Hepatocyte (in vitro differentiated cells): ENCODE data around the gene ACAN. TPM values are rescaled to one million over a fixed set of nuclear protein-coding genes. Genes with fewer than 3 reads are reported as not detected.
A peak's percentile ranks its signal among the peaks of the same experiment; 100 is the strongest.

Experiments used
- DNase-seq: peaks from one replicate; pipeline ENCODE4 v3.0.0-alpha.2; 2016; ENCODE audit warnings: low spot score
- H2AFZ ChIP-seq: fragments of 200-600 bp; sonication (generic); 2 replicates; pipeline ENCODE4 v1.6.0; 2016; ENCODE audit warnings: antibody characterized with exemption, mild to moderate bottlenecking
- H3K27ac ChIP-seq: fragments of 200-600 bp; sonication (generic); 2 replicates; pipeline ENCODE4 v1.5.1; 2016; ENCODE audit warnings: mild to moderate bottlenecking
- H3K27me3 ChIP-seq: fragments of 200-600 bp; sonication (generic); 2 replicates; pipeline ENCODE4 v1.6.1; 2016
- H3K36me3 ChIP-seq: fragments of 200-600 bp; sonication (generic); replicated peaks from 2 replicates; pipeline ENCODE4 v1.5.1; 2016; ENCODE audit warnings: low read depth; ENCODE audit not compliant: insufficient read depth
- H3K4me1 ChIP-seq: fragments of 200-600 bp; sonication (generic); 2 replicates; pipeline ENCODE4 v1.5.1; 2016; ENCODE audit warnings: mild to moderate bottlenecking, moderate library complexity; ENCODE audit not compliant: insufficient read depth
- H3K4me2 ChIP-seq: fragments of 200-600 bp; sonication (generic); 2 replicates; pipeline ENCODE4 v1.6.0; 2016
- H3K4me3 ChIP-seq: fragments of 200-600 bp; sonication (generic); 2 replicates; pipeline ENCODE4 v1.5.1; 2016; ENCODE audit warnings: mild to moderate bottlenecking
- H3K79me2 ChIP-seq: fragments of 200-600 bp; sonication (generic); 2 replicates; pipeline ENCODE4 v1.6.0; 2017; ENCODE audit warnings: mild to moderate bottlenecking
- H3K9me2 ChIP-seq: fragments of 200-600 bp; sonication (generic); replicated peaks from 2 replicates; pipeline ENCODE4 v1.6.0; 2017; ENCODE audit warnings: mild to moderate bottlenecking; ENCODE audit not compliant: insufficient read depth
- H3K9me3 ChIP-seq: fragments of 200-600 bp; sonication (generic); 2 replicates; pipeline ENCODE4 v1.5.1; 2016; ENCODE audit warnings: low read depth, mild to moderate bottlenecking
- H4K20me1 ChIP-seq: fragments of 200-600 bp; sonication (generic); 2 replicates; pipeline ENCODE4 v1.6.0; 2016; ENCODE audit warnings: mild to moderate bottlenecking; ENCODE audit not compliant: insufficient read depth, poor library complexity, severe bottlenecking
- CTCF ChIP-seq: fragments of 200-600 bp; sonication (generic); IDR thresholded peaks from 2 replicates; pipeline ENCODE4 v1.5.1; 2016; ENCODE audit warnings: antibody characterized with exemption, mild to moderate bottlenecking; ENCODE audit not compliant: poor library complexity
- EZH2 ChIP-seq: fragments of 200-600 bp; sonication (generic); IDR thresholded peaks from 2 replicates; pipeline ENCODE4 v1.6.1; 2016; ENCODE audit warnings: antibody characterized with exemption, mild to moderate bottlenecking, borderline replicate concordance
- EZH2phosphoT487 ChIP-seq: fragments of 200-600 bp; sonication (generic); IDR thresholded peaks from one replicate; pipeline ENCODE4 v1.6.1; 2018; ENCODE audit warnings: antibody characterized with exemption, mild to moderate bottlenecking, low read depth, moderate library complexity; ENCODE audit not compliant: unreplicated experiment, severe bottlenecking
- WGBS: methylation state at CpG from one replicate; pipeline ENCODE4 v1.1.6; 2016; ENCODE audit warnings: low lambda C conversion rate; ENCODE audit errors: missing lambda C conversion rate; 5-methylcytosine and 5-hydroxymethylcytosine counted together
- polyA plus RNA-seq: library from polyadenylated mRNA; unstranded; fragments of >200 nt; fragmentation: Nextera tagmentation; extraction: Ambion mirVana; gene quantifications from 2 replicates; pipeline ENCODE4 v1.2.1, GENCODE V29; 2016
- total RNA-seq: library from RNA; depleted of rRNA; stranded (reverse); fragments of >200 nt; gene quantifications from 2 replicates; pipeline ENCODE4 v1.2.3, GENCODE V29; 2014

Gene ACAN
- total and polyA plus RNA-seq, 2 experiments from 2014 or later = 0.20 to 0.34 TPM

GRCh38 chr15:88898736-88899135 is 95.5 kb downstream of the ACAN start:
- no peak overlapping the region for H3K27ac ChIP-seq
- H3K4me3 ChIP-seq = no peak overlapping the region
- DNase-seq = no peak
- H3K27me3 ChIP-seq = peaks cover 10% of the 10 kb centered on the region
- no peaks in the 10 kb centered on the region for H4K20me1 ChIP-seq
- TF ChIP-seq EZH2phosphoT487 (no peak), CTCF (no peak), EZH2 (no peak)
- peaks cover 25% of the 10 kb centered on the region for H3K4me1 ChIP-seq
- no peak overlapping the region for H2AFZ ChIP-seq
- H3K4me2 ChIP-seq = no peak overlapping the region
- WGBS = 92% methylated on average over 12 of the region's 15 CpGs
- H3K79me2 ChIP-seq = peaks cover 2% of the 10 kb centered on the region
- H3K9me2 ChIP-seq = no peaks in the 10 kb centered on the region
- no peaks in the 10 kb centered on the region for H3K9me3 ChIP-seq
- H3K36me3 ChIP-seq = no peaks in the 10 kb centered on the region

- H3K4me3 ChIP-seq = no peak overlapping the region
- no peaks in the 10 kb centered on the region for H3K9me3 ChIP-seq
- no peaks in the 10 kb centered on the region for H3K9me2 ChIP-seq
- H3K4me2 ChIP-seq = no peak overlapping the region
- H2AFZ ChIP-seq = no peak overlapping the region
- H3K27ac ChIP-seq = no peak overlapping the region
- H4K20me1 ChIP-seq = no peaks in the 10 kb centered on the region
- H3K36me3 ChIP-seq = no peaks in the 10 kb centered on the region
- peaks cover 7% of the 10 kb centered on the region for H3K79me2 ChIP-seq
- TF ChIP-seq EZH2phosphoT487 (no peak), EZH2 (no peak), CTCF (no peak)
- DNase-seq = no peak
- WGBS = 100% methylated on average over 6 of the region's 9 CpGs
- peaks cover 7% of the 10 kb centered on the region for H3K27me3 ChIP-seq
- peaks cover 25% of the 10 kb centered on the region for H3K4me1 ChIP-seq
Measured at GRCh38 chr15:88899251-88899650, 96.0 kb downstream of the ACAN start.

DNA sequence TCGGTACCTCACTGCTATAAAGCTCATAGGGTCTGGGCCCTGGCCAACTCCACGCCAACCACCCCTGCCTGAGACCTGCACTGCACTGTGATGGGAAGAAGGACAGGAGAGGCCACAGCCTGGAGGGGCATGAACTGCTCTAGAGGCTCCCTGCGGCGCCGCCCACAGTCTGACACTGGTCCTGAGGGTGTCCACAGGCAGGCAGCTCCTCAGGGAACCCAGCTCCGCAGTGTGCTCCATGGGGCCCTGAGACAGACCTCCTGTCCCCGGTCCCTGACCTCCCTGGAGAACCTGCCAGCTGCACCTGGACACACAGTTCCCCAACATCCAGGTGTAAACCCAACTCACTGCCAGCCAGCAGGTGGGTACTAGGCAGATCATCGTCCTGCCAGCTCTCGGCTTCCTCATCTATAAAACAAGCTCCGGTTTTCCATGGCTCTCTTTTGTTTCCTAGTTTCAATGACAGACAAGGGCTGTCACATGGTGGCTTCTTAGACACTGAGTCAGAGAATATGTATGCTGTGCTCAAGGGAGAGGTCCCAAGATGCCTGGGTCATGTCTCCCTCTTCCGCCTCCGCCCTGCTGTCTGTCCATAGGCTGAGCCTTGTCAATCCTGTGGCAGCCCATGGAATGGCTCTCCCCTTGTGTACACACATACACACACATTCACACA is 97.2 kb downstream of the ACAN start:
- Histone ChIP-seq H3K4me2 (no peak overlapping the region), H3K4me1 (peaks cover 14% of the 10 kb centered on the region), H3K27me3 (no peaks in the 10 kb centered on the region), H3K79me2 (peaks cover 8% of the 10 kb centered on the region), H3K36me3 (no peaks in the 10 kb centered on the region), H3K27ac (peak overlapping the region; percentile 57), H4K20me1 (no peaks in the 10 kb centered on the region), H2AFZ (no peak overlapping the region), H3K9me3 (no peaks in the 10 kb centered on the region), H3K4me3 (no peak overlapping the region), H3K9me2 (no peaks in the 10 kb centered on the region)
- no peak for TF ChIP-seq EZH2
- TF ChIP-seq EZH2phosphoT487 = no peak
- no peak for TF ChIP-seq CTCF
- peak; percentile 37 for DNase-seq
- 92% methylated on average over 12 of the region's 12 CpGs for WGBS

GRCh38 chr15:88900982-88901418 is 97.8 kb downstream of the ACAN start:
- Histone ChIP-seq H3K4me2 (no peak overlapping the region), H3K4me3 (no peak overlapping the region), H3K9me3 (no peaks in the 10 kb centered on the region), H3K27ac (no peak overlapping the region), H3K4me1 (peaks cover 11% of the 10 kb centered on the region), H3K9me2 (no peaks in the 10 kb centered on the region), H3K36me3 (no peaks in the 10 kb centered on the region), H4K20me1 (no peaks in the 10 kb centered on the region), H2AFZ (no peak overlapping the region), H3K79me2 (peaks cover 8% of the 10 kb centered on the region), H3K27me3 (no peaks in the 10 kb centered on the region)
- no peak for TF ChIP-seq EZH2
- no peak for TF ChIP-seq EZH2phosphoT487
- no peak for TF ChIP-seq CTCF
- no peak for DNase-seq
- 100% methylated on average over 1 of the region's 5 CpGs for WGBS
